ENCODE results near the gene WASF2. TPM values are rescaled to one million over a fixed set of nuclear protein-coding genes. Genes with fewer than 3 reads are reported as not detected.

Gene WASF2
- total RNA-seq, 2 experiments from 2014 or later: 108 to 111 TPM

GRCh38 chr1:27528818-27529703 lies 39.1 kb upstream of the WASF2 start:
- H3K27ac Mint-ChIP-seq: no peak overlapping the region
- CTCF ChIA-PET: interaction anchor here (1.8 kb wide), 1 partner anchor 28 kb away, joined by 6 read pairs; no protein-coding TSS in a partner anchor
- intact Hi-C loops (cut with micrococcal nuclease): loop anchor here (5.0 to 10.0 kb wide), 2 partner anchors 82 to 136 kb away; no protein-coding TSS in a partner anchor

GRCh38 chr1:27527890-27528817 lies 38.2 kb upstream of the WASF2 start:
- Mint-ChIP-seq H3K4me1 (ENCODE audit: low read depth) (peaks cover 52% of the 10 kb centered on the region), H3K27me3 (no peaks in the 10 kb centered on the region), H3K36me3 (ENCODE audit: low read depth) (peaks cover 26% of the 10 kb centered on the region), H3K27ac (peak overlapping the region; percentile 46), H3K4me3 (peak overlapping the region; percentile 97), H3K9me3 (no peaks in the 10 kb centered on the region)
- ChIA-PET CTCF (interaction anchor here (1.0 to 9.8 kb wide), 4 partner anchors 74 to 135 kb away, joined by 3 to 54 read pairs (median 4); partner anchors contain the start of gene AHDC1), POLR2A (interaction anchor here (0.6 to 1.8 kb wide), 4 partner anchors 27 to 127 kb away, joined by 3 to 5 read pairs (median 3); no protein-coding TSS in a partner anchor)
- intact Hi-C loops (cut with micrococcal nuclease): loop anchor here (5.0 to 10.0 kb wide), 2 partner anchors 81 to 137 kb away; no protein-coding TSS in a partner anchor
- peak; percentile 66 for DNase-seq
- ATAC-seq: peak; percentile 34
- TF ChIP-seq CTCF (IDR thresholded peaks at IDR 0.05): no peak

More at GRCh38 chr1:27528818-27529703, 39.1 kb upstream of the WASF2 start:
- DNase-seq: no peak
- ATAC-seq: no peak
- peaks cover 46% of the 10 kb centered on the region for H3K4me1 Mint-ChIP-seq (ENCODE audit: low read depth)
- TF ChIP-seq CTCF (IDR thresholded peaks at IDR 0.05): no peak
- peaks cover 21% of the 10 kb centered on the region for H3K36me3 Mint-ChIP-seq (ENCODE audit: low read depth)
- peak overlapping the region; percentile 64 for H3K4me3 Mint-ChIP-seq
- POLR2A ChIA-PET: no interaction called here
- H3K27me3 Mint-ChIP-seq: no peaks in the 10 kb centered on the region
- no peaks in the 10 kb centered on the region for H3K9me3 Mint-ChIP-seq

GRCh38 chr1:27527223-27527889 lies 37.4 kb upstream of the WASF2 start:
- H3K27me3 Mint-ChIP-seq: no peaks in the 10 kb centered on the region
- peaks cover 47% of the 10 kb centered on the region for H3K4me1 Mint-ChIP-seq (ENCODE audit: low read depth)
- H3K36me3 Mint-ChIP-seq (ENCODE audit: low read depth): peaks cover 28% of the 10 kb centered on the region
- DNase-seq (peak; percentile 76), ATAC-seq (no peak)
- TF ChIP-seq CTCF (IDR thresholded peaks at IDR 0.05): no peak
- no peak overlapping the region for H3K27ac Mint-ChIP-seq
- CTCF ChIA-PET: interaction anchor here (1.0 to 9.8 kb wide), 5 partner anchors 74 to 142 kb away, joined by 3 to 54 read pairs (median 4); partner anchors contain the start of gene AHDC1
- no peaks in the 10 kb centered on the region for H3K9me3 Mint-ChIP-seq
- peak overlapping the region; percentile 97 for H3K4me3 Mint-ChIP-seq
- intact Hi-C loops (cut with micrococcal nuclease): loop anchor here (5.0 to 10.0 kb wide), 2 partner anchors 80 to 137 kb away; no protein-coding TSS in a partner anchor
- POLR2A ChIA-PET: interaction anchor here (0.6 to 2.3 kb wide), 5 partner anchors 28 to 127 kb away, joined by 3 to 7 read pairs (median 3); no protein-coding TSS in a partner anchor

- no peaks in the 10 kb centered on the region for H3K9me3 Mint-ChIP-seq
- no peak for TF ChIP-seq CTCF (IDR thresholded peaks at IDR 0.05)
- ChIA-PET CTCF (interaction anchor here (1.1 to 9.8 kb wide), 10 partner anchors 30 to 226 kb away, joined by 3 to 54 read pairs (median 4); partner anchors contain the start of gene AHDC1), POLR2A (interaction anchor here (0.9 to 4.1 kb wide), 11 partner anchors 12 to 109 kb away, joined by 3 to 21 read pairs (median 3); no protein-coding TSS in a partner anchor)
- H3K27me3 Mint-ChIP-seq: no peaks in the 10 kb centered on the region
- intact Hi-C loops (cut with micrococcal nuclease): loop anchor here (5.0 to 10.0 kb wide), 2 partner anchors 79 to 138 kb away; no protein-coding TSS in a partner anchor
- peaks cover 34% of the 10 kb centered on the region for H3K36me3 Mint-ChIP-seq (ENCODE audit: low read depth)
- ATAC-seq (peak; percentile 13), DNase-seq (peak; percentile 78)
- H3K27ac Mint-ChIP-seq: peak overlapping the region; percentile 96
- peaks cover 46% of the 10 kb centered on the region for H3K4me1 Mint-ChIP-seq (ENCODE audit: low read depth)
- peak overlapping the region; percentile 97 for H3K4me3 Mint-ChIP-seq
Observed at GRCh38 chr1:27526569-27527222, 36.7 kb upstream of the WASF2 start.

All from activated CD8-positive, alpha-beta T cell treated with anti-CD3 and anti-CD28 coated beads for 36 hours (primary cell).